Measurements from ENCODE around the gene BEND7. TPM values are rescaled to one million over a fixed set of nuclear protein-coding genes. Genes with fewer than 3 reads are reported as not detected.

BEND7 gene
- total and polyA plus RNA-seq, 9 of the 15 experiments (the other 6 are each of a cell fraction or from before 2014, with no cell fraction given): 1.3 to 11.4 (median 5.2) TPM

DNA sequence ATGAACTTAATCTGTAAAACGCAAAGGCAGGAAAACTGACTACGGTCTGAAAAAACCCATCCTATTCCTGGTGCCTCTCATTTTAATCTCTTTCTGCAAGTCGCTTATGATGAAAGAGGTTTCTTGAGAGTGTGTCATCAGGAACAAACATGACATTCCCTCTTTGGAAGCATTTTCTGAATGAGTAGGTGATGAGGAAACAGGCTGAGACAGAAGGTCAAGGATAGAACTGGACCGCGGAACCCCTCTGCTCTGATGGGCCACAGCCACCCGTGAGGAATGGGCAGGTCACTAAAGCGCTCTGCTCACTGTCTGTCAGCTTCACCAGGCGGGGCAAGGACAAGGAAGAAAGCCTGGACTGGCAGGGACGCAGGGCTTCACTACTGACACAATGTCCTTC lies 28.6 kb downstream of the BEND7 start:
- Histone ChIP-seq H3K9me1 (ENCODE audit: control insufficient read depth, insufficient read depth, low read length) (no peaks in the 10 kb centered on the region), H3K36me3 (ENCODE audit: control insufficient read depth, insufficient read depth, low read length) (no peaks in the 10 kb centered on the region), H3K4me1 (replicated peaks in 1 of 2; ENCODE audit: control insufficient read depth in 2 of 2, insufficient read depth in 2 of 2, low read length in 2 of 2) (peaks cover 0 to 12% of the 10 kb centered on the region in 2 experiments; a peak in 3 of 5 replicates), H3K79me2 (ENCODE audit: control insufficient read depth, insufficient read depth, low read length) (no peaks in the 10 kb centered on the region), H3K27me3 (ENCODE audit: control insufficient read depth in 2 of 2, insufficient read depth in 2 of 2, low read length in 2 of 2) (no peaks in the 10 kb centered on the region; a peak in 1 of 5 replicates), H3K9ac (ENCODE audit: insufficient read depth in 1 of 2, low read depth in 2 of 2, low read length in 2 of 2) (no peak overlapping the region), H2AFZ (ENCODE audit: low read depth, low read length) (no peak overlapping the region), H3K4me3 (no peak overlapping the region), H3K9me3 (replicated peaks; ENCODE audit: control insufficient read depth, insufficient read depth, low read depth, low read length) (no peaks in the 10 kb centered on the region), H4K20me1 (replicated peaks; ENCODE audit: control insufficient read depth, insufficient read depth, low read length) (no peaks in the 10 kb centered on the region), H3K27ac (ENCODE audit: extremely low read depth, low read depth, low read length) (no peak overlapping the region), H3K4me2 (ENCODE audit: insufficient read depth, low read length) (no peak overlapping the region)
- ATAC-seq (no peak), FAIRE-seq (no peak), DNase-seq (ENCODE audit: extremely low read depth in 1 of 4, low spot score in 3 of 4) (no peak)
- in situ Hi-C loops (cut with MboI): no loop called here
- WGBS (ENCODE audit: insufficient coverage, low coverage, missing lambda C conversion rate): 67% methylated on average over 7 of the region's 9 CpGs
- POLR2A ChIA-PET: interaction anchor here (0.6 kb wide), 1 partner anchor 359 kb away, joined by 3 read pairs; no protein-coding TSS in a partner anchor
- CTCF ChIA-PET (ENCODE audit: low intra/inter-chr PET ratio): no interaction called here
- intact Hi-C loops (cut with micrococcal nuclease): no loop called here
- BruUV-seq (replicated peaks): no TSS peak
- TF ChIP-seq EWSR1 (IDR thresholded peaks at IDR 0.05; ENCODE audit: borderline replicate concordance, low read depth, partially characterized antibody): no peak
- TF ChIP-seq GABPA (tag; conservative IDR thresholded peaks at IDR 0.05; ENCODE audit: low read depth): no peak
- TF ChIP-seq ZNF3 (CRISPR knock-in tag; IDR thresholded peaks at IDR 0.05): no peak
- no peak for TF ChIP-seq CAMTA2 (CRISPR knock-in tag; conservative IDR thresholded peaks at IDR 0.05)
- no peak for TF ChIP-seq ZBED1 (IDR thresholded peaks at IDR 0.05)
- no peak for TF ChIP-seq ZNF707 (CRISPR knock-in tag; conservative IDR thresholded peaks at IDR 0.05)
- TF ChIP-seq, protein P1, sequence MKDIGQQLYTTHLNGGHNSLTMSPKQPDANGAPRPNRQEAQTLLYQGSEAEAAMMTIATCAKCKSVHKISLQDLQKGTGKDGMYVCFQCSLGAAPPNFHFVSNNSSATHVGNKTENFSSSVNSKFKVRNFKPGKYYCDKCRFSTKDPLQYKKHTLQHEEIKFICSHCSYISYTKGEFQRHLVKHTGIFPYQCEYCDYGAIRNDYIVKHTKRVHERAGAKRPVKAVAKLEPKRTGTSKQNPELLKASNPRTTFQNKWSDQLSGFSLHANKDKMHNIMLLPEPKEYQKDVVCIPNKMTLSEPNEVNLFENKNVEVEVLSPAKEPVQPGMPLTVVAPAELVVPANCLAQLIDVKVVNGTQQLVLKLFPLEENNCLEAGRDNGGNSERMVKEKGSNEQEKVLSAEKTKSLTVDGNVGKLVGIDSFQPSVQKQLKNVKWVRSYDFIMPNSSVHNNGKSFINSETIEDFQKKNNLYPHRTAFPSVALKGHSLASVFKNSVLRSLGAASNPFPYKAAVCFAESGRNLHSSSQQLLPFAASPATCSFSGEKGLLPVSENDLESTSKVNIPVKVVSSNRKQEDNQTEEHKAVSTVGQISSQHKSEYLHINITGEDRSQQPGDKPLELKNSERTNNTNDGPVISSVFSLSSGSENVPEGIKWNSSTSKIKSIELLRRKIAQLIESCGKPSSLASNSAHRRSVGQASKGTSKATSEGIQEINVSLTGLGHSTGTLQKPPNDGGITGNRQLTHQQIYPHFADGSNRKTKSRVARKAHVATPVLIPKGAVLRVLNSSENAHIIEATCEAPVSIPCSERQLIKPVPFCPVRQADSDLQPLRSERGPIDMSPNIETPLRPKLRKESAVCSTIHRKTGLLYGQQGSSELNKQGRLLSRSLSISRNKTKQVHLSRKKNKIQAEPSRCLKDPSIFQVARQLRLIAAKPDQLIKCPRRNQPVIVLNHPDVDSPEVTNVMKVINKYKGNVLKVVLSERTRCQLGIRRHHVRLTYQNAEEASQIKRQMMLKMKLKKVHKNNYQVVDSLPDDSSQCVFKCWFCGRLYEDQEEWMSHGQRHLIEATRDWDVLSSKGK (CRISPR knock-in tag; IDR thresholded peaks at IDR 0.05): no peak
- TF ChIP-seq ZBTB7A (IDR thresholded peaks at IDR 0.05; ENCODE audit: borderline replicate concordance, control insufficient read depth, low read depth, low read length): no peak
- TF ChIP-seq CREBBP (IDR thresholded peaks at IDR 0.05; ENCODE audit: low read depth, low read length): no peak
- no peak for TF ChIP-seq RFX5 (IDR thresholded peaks at IDR 0.05; ENCODE audit: low read depth, low read length)
- TF ChIP-seq POLR2H (tag; IDR thresholded peaks at IDR 0.05; ENCODE audit: low read depth): no peak
- TF ChIP-seq, protein P2, sequence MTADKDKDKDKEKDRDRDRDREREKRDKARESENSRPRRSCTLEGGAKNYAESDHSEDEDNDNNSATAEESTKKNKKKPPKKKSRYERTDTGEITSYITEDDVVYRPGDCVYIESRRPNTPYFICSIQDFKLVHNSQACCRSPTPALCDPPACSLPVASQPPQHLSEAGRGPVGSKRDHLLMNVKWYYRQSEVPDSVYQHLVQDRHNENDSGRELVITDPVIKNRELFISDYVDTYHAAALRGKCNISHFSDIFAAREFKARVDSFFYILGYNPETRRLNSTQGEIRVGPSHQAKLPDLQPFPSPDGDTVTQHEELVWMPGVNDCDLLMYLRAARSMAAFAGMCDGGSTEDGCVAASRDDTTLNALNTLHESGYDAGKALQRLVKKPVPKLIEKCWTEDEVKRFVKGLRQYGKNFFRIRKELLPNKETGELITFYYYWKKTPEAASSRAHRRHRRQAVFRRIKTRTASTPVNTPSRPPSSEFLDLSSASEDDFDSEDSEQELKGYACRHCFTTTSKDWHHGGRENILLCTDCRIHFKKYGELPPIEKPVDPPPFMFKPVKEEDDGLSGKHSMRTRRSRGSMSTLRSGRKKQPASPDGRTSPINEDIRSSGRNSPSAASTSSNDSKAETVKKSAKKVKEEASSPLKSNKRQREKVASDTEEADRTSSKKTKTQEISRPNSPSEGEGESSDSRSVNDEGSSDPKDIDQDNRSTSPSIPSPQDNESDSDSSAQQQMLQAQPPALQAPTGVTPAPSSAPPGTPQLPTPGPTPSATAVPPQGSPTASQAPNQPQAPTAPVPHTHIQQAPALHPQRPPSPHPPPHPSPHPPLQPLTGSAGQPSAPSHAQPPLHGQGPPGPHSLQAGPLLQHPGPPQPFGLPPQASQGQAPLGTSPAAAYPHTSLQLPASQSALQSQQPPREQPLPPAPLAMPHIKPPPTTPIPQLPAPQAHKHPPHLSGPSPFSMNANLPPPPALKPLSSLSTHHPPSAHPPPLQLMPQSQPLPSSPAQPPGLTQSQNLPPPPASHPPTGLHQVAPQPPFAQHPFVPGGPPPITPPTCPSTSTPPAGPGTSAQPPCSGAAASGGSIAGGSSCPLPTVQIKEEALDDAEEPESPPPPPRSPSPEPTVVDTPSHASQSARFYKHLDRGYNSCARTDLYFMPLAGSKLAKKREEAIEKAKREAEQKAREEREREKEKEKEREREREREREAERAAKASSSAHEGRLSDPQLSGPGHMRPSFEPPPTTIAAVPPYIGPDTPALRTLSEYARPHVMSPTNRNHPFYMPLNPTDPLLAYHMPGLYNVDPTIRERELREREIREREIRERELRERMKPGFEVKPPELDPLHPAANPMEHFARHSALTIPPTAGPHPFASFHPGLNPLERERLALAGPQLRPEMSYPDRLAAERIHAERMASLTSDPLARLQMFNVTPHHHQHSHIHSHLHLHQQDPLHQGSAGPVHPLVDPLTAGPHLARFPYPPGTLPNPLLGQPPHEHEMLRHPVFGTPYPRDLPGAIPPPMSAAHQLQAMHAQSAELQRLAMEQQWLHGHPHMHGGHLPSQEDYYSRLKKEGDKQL (CRISPR knock-in tag; IDR thresholded peaks at IDR 0.05; ENCODE audit: borderline replicate concordance): no peak
- TF ChIP-seq, protein P3, sequence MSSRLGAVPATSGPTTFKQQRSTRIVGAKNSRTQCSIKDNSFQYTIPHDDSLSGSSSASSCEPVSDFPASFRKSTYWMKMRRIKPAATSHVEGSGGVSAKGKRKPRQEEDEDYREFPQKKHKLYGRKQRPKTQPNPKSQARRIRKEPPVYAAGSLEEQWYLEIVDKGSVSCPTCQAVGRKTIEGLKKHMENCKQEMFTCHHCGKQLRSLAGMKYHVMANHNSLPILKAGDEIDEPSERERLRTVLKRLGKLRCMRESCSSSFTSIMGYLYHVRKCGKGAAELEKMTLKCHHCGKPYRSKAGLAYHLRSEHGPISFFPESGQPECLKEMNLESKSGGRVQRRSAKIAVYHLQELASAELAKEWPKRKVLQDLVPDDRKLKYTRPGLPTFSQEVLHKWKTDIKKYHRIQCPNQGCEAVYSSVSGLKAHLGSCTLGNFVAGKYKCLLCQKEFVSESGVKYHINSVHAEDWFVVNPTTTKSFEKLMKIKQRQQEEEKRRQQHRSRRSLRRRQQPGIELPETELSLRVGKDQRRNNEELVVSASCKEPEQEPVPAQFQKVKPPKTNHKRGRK (tag; IDR thresholded peaks at IDR 0.05): no peak

Data from K562 (cell line).